VCaP (cell line): Measurements from ENCODE around the gene HAS3.

Experiments used
- H3K27ac ChIP-seq: fragments of 450-650 bp; 2 replicates; pipeline ENCODE4 v1.5.1; 2017
- TF ChIP-seq, protein P1 (sequence below): fragments of 450-650 bp; conservative IDR thresholded peaks from 2 replicates; pipeline ENCODE4 v1.5.1; 2017; ENCODE audit warnings: mild to moderate bottlenecking, moderate library complexity

The HAS3 gene

DNA sequence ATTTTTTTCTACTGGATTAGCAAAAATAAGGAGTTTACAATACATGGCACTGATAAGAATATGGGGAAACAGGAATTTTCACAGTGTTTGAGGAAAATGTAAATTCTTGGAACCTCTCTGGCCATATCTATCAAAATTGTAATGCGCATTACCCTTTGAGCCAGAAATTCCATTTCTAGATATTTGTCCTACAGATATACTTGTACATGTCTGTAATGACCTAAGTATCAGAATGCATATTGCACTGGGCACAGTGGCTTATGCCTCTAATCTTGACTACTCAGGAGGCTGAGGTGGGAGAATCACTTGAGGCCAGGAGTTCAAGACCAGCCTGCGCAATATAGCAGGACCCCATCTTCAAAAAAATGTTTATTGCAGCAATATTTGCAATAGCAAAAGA lies 25.8 kb upstream of the HAS3 start:
- H3K27ac ChIP-seq = no peak overlapping the region
- TF ChIP-seq, protein P1, sequence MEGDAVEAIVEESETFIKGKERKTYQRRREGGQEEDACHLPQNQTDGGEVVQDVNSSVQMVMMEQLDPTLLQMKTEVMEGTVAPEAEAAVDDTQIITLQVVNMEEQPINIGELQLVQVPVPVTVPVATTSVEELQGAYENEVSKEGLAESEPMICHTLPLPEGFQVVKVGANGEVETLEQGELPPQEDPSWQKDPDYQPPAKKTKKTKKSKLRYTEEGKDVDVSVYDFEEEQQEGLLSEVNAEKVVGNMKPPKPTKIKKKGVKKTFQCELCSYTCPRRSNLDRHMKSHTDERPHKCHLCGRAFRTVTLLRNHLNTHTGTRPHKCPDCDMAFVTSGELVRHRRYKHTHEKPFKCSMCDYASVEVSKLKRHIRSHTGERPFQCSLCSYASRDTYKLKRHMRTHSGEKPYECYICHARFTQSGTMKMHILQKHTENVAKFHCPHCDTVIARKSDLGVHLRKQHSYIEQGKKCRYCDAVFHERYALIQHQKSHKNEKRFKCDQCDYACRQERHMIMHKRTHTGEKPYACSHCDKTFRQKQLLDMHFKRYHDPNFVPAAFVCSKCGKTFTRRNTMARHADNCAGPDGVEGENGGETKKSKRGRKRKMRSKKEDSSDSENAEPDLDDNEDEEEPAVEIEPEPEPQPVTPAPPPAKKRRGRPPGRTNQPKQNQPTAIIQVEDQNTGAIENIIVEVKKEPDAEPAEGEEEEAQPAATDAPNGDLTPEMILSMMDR = no peak

DNA sequence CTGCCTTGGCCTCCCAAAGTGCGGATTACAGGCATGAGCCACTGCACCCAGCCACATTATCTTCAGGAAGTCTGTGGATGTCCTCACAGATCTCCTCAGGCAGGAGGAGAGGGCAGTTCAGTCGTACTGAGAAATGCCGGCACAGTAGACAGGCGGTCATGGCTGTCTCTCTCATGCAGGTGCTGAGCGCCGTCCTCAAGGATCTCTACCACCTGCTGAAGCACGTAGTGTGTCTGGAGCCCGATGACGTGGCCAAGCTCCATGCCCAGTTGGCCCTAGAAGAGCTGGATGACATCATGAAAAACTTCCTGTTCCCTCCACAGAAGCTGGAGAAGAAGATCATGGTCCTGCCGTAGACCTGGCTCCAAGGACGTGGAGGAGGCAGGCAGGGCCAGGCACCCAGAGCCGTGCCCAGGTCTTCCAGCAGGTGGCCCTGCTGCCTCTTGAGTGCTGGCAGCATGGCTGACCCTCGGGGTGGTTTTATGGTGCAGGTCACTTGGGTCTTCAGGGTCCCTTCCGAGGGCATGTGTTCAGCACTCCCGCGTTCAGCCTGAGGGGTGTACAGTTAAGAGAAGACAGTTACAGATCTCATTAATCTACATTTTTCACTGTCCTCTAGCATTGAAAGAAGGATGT lies 22.0 kb upstream of the HAS3 start:
- H3K27ac ChIP-seq = no peak overlapping the region
- TF ChIP-seq, protein P1 = no peak

DNA sequence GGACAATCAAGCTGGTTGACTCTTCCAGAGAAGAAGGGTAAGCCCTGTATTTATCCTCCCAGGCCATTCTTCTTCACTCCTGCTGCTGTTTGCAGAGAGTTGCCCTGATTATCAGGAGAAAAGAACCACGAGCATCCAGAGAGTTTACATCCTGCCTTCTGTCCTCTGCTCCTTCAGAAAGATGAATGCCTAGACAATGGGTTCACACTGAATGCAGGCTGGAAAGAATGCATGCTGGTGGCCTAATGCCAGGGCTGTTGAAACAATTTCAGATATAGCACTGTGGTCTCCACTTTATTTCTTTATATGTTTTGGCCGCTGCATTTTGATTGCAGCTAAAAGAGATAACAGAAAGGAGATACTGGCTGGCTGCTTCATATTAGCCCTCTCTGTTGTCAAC lies 21.2 kb upstream of the HAS3 start:
- H3K27ac ChIP-seq = no peak overlapping the region
- TF ChIP-seq, protein P1 = no peak

DNA sequence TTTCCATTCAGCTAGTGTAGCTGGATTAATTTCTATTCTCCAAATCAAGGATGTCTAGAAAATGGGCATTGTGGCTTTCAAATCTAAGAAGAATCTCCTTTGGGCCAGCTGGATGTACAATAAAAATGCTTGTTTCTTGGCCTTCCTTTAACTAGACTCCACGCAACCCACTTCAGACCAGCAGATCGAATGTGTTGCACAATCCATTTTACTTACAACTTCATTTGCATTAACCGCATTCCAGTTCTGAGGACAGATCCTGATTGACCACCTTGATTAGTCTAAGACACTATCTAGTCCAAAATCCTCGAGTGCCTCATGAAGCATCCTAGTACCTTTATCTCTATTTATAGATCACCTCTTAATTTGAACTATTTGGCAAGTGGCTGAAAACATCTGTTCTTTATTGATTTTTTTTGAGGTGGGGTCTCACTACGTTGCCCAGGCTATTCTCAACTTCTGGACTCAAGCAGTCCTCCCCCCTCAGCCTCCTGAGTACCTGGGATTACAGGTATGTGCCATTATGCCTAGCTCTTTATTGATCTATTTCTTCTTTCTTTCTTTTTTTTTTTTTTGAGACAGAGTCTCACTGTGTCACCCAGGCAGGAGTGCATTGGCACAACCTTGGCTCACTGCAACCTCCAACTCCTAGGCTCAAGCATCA lies 20.3 kb upstream of the HAS3 start:
- TF ChIP-seq, protein P1 = no peak
- no peak overlapping the region for H3K27ac ChIP-seq

- H3K27ac ChIP-seq = peak overlapping the region; percentile 71
- TF ChIP-seq, protein P1 = no peak
These were observed 18.3 kb upstream of the HAS3 start for GRCh38 chr16:69087161-69087581.

DNA sequence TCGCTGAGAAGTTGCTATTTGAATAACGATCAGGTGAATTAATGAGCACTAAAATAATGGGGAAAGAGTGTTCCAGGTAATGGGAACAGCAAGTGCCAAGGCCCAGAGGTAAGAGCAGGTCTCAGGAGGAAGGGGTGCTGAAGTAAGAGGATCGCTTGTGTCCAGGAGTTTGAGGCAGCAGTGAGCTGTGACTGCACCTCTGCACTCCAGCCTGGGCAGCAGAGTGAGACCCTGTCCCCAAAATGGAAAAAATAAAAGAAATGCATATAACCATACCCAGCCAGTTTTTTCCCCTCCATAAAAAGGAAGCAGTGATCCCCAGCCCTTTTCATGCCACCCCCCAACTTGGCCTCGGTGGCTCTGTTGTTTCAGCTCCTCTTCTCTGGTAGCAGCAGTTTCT lies 16.8 kb upstream of the HAS3 start:
- TF ChIP-seq, protein P1 = no peak
- H3K27ac ChIP-seq = no peak overlapping the region

- TF ChIP-seq, protein P1 = no peak
- H3K27ac ChIP-seq = no peak overlapping the region
These were observed 16.2 kb upstream of the HAS3 start for GRCh38 chr16:69089091-69089910.
